Right lobe of liver (tissue), 6 donors: Measurements from ENCODE around the gene HDAC9. TPM values are rescaled to one million over a fixed set of nuclear protein-coding genes. Genes with fewer than 3 reads are reported as not detected.

Source experiments
- ATAC-seq, 4 donors: fragments of 200-7000 bp; cut with Tn5 transposase; one replicate each; pipeline ENCODE4 v1.9.1; 2020; ENCODE audit warnings: mild to moderate bottlenecking in 4 of 4, moderate library complexity in 4 of 4
- DNase-seq, 3 donors: peaks; one replicate each; pipeline ENCODE4 v3.0.0-alpha.2; 2020
- H3K27ac ChIP-seq, 3 donors: fragments of 200-600 bp; one replicate each; pipeline ENCODE4 v1.8.0; 2022
- H3K27me3 ChIP-seq, 2 donors: fragments of 200-600 bp; one replicate each; pipeline ENCODE4 v1.8.0; 2022
- H3K36me3 ChIP-seq, 4 donors: fragments of 200-600 bp; sonication (generic) in 1 of 4; one replicate each; pipeline versions ENCODE4 v1.5.1 to v1.8.0; 2017 to 2022; ENCODE audit warnings: control low read depth in 1 of 4
- H3K4me1 ChIP-seq, 4 donors: fragments of 200-600 bp; sonication (generic) in 1 of 4; one replicate each; pipeline versions ENCODE4 v1.5.1 to v1.8.0; 2017 to 2022; ENCODE audit warnings: control low read depth in 1 of 4
- H3K4me3 ChIP-seq, 3 donors: fragments of 200-600 bp; one replicate each; pipeline ENCODE4 v1.8.0; 2022
- H3K9me3 ChIP-seq, 4 donors: fragments of 200-600 bp; sonication (generic) in 1 of 4; one replicate each; pipeline versions ENCODE4 v1.5.1 to v1.8.0; 2017 to 2022; ENCODE audit warnings: control low read depth in 1 of 4
- POLR2A ChIP-seq: fragments of 450-650 bp; IDR thresholded peaks from one replicate; pipeline ENCODE4 v1.6.1; 2017; ENCODE audit warnings: antibody characterized with exemption, mild to moderate bottlenecking
- WGBS: methylation state at CpG from one replicate; pipeline ENCODE4 v1.1.6; 2018; ENCODE audit warnings: low coverage, low lambda C conversion rate; ENCODE audit not compliant: insufficient coverage; ENCODE audit errors: missing lambda C conversion rate; 5-methylcytosine and 5-hydroxymethylcytosine counted together
- intact Hi-C, 2 donors: fragments of 100-400 bp; cut with DNase I; formaldehyde crosslinking; loops; one replicate each; pipeline versions ENCODE4 v1.11.2 to v1.14.1; 2022
- total RNA-seq, 6 experiments: library from RNA; depleted of rRNA in 2 of 6; stranded (reverse); fragments of >200 nt in 2 of 6; fragmentation: NEBNext Ultra II Directional in 3 of 6; extraction: Animal tissue kit (Norgen Biotek cat#: 25700) in 3 of 6; gene quantifications; one replicate each; pipeline versions ENCODE4 v1.1.0 to v1.2.4, GENCODE V29; 2016 to 2023
- TF ChIP-seq, protein P1 (sequence below), 4 donors: fragments of 200-600 bp in 3 of 4; fragments of 450-650 bp in 1 of 4; IDR thresholded peaks; one replicate each; pipeline versions ENCODE4 v1.5.1 to v1.8.0; 2016 to 2022; ENCODE audit warnings: antibody characterized with exemption in 4 of 4, mild to moderate bottlenecking in 2 of 4
- donor health status: DM: no; HTN: yes; CAD: no.
- donor health status: DM: no; HTN: no; CAD: no.
- donor health status: DM: no; HTN: no; CAD: no.
- donor health status: DM: no; HTN: yes; CAD: no.
- donor health status: DM: no; HTN: yes; CAD: no.

The HDAC9 gene
- total RNA-seq, 6 experiments from 2014 or later, result 1.0 to 4.1 (median 2.5) TPM

DNA sequence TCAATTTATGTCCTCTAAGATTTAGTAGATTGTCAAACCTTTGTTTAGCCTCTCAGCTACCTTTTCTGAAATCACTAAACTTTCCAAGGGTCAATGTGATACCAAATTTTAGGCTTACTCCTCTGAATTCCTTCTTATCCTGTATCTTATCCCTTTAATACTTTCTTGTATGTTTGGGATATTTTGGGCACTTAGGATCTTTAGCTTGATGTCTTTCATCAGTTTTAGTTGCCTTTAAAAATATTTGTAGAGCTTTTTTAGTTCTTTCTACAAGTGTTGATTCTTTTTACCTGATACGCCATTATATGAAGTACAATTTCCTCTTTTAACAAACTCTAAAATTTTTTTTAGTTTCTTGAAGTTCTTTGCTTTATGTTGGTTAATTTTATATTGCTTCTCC is 30.7 kb upstream of the HDAC9 start:
- Histone ChIP-seq H3K27me3 (no peaks in the 10 kb centered on the region), H3K4me3 (no peak overlapping the region), H3K36me3 (no peaks in the 10 kb centered on the region), H3K9me3 (no peaks in the 10 kb centered on the region), H3K4me1 (no peaks in the 10 kb centered on the region), H3K27ac (no peak overlapping the region)
- DNase-seq (no peak), ATAC-seq (no peak)
- intact Hi-C loops, result no loop called here
- TF ChIP-seq, protein P1, sequence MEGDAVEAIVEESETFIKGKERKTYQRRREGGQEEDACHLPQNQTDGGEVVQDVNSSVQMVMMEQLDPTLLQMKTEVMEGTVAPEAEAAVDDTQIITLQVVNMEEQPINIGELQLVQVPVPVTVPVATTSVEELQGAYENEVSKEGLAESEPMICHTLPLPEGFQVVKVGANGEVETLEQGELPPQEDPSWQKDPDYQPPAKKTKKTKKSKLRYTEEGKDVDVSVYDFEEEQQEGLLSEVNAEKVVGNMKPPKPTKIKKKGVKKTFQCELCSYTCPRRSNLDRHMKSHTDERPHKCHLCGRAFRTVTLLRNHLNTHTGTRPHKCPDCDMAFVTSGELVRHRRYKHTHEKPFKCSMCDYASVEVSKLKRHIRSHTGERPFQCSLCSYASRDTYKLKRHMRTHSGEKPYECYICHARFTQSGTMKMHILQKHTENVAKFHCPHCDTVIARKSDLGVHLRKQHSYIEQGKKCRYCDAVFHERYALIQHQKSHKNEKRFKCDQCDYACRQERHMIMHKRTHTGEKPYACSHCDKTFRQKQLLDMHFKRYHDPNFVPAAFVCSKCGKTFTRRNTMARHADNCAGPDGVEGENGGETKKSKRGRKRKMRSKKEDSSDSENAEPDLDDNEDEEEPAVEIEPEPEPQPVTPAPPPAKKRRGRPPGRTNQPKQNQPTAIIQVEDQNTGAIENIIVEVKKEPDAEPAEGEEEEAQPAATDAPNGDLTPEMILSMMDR (IDR thresholded peaks at IDR 0.05), result no peak
- TF ChIP-seq POLR2A, result no peak
- WGBS, result 93% methylated on average over 1 of the region's 1 CpG

GRCh38 chr7:18467011-18467410 is 28.5 kb upstream of the HDAC9 start:
- Histone ChIP-seq H3K36me3 (no peaks in the 10 kb centered on the region), H3K27ac (no peak overlapping the region), H3K27me3 (no peaks in the 10 kb centered on the region), H3K4me1 (no peaks in the 10 kb centered on the region), H3K4me3 (no peak overlapping the region), H3K9me3 (no peaks in the 10 kb centered on the region)
- ATAC-seq (no peak), DNase-seq (no peak)
- intact Hi-C loops, result no loop called here
- WGBS, result 59% methylated on average over 1 of the region's 1 CpG
- TF ChIP-seq, protein P1 (IDR thresholded peaks at IDR 0.05), result no peak
- TF ChIP-seq POLR2A, result no peak

DNA sequence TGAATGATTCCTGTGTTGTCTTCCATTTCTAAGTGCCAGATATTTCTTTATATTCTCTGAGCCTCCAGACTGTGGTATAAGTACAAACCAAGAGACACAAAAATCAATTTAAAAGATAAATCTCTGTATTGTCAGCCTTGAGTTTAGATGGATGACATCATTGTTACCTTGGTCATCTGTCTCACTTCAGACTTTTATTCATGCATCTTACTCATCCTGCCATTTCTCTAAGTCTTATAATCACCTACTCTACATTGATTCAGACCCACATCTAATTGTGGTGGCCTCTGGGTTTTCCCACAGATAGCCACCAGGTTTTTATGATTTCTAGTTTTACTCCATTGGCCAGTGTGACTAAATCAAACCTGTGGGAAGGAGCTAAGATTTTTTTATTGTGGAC is 26.8 kb upstream of the HDAC9 start:
- ATAC-seq (no peak), DNase-seq (no peak)
- intact Hi-C loops, result no loop called here
- no peaks in the 10 kb centered on the region for H3K4me1 ChIP-seq
- H3K36me3 ChIP-seq, result no peaks in the 10 kb centered on the region
- TF ChIP-seq POLR2A, result no peak
- TF ChIP-seq, protein P1 (IDR thresholded peaks at IDR 0.05), result no peak
- no peak overlapping the region for H3K27ac ChIP-seq
- no peaks in the 10 kb centered on the region for H3K27me3 ChIP-seq
- H3K9me3 ChIP-seq, result no peaks in the 10 kb centered on the region
- no peak overlapping the region for H3K4me3 ChIP-seq

- intact Hi-C loops, result no loop called here
- Histone ChIP-seq H3K27me3 (no peaks in the 10 kb centered on the region), H3K9me3 (no peaks in the 10 kb centered on the region), H3K4me1 (no peaks in the 10 kb centered on the region), H3K36me3 (no peaks in the 10 kb centered on the region), H3K27ac (no peak overlapping the region), H3K4me3 (no peak overlapping the region)
- DNase-seq (no peak), ATAC-seq (no peak)
- WGBS, result 33% methylated on average over 1 of the region's 1 CpG
- TF ChIP-seq, protein P1 (IDR thresholded peaks at IDR 0.05), result no peak
- no peak for TF ChIP-seq POLR2A
These were observed 26.2 kb upstream of the HDAC9 start for GRCh38 chr7:18469316-18469715.

GRCh38 chr7:18471476-18472160 is 23.9 kb upstream of the HDAC9 start:
- no peak for TF ChIP-seq POLR2A
- TF ChIP-seq, protein P1 (IDR thresholded peaks at IDR 0.05), result no peak
- DNase-seq (no peak), ATAC-seq (no peak)
- Histone ChIP-seq H3K9me3 (no peaks in the 10 kb centered on the region), H3K4me1 (no peaks in the 10 kb centered on the region), H3K4me3 (no peak overlapping the region), H3K27ac (no peak overlapping the region), H3K36me3 (no peaks in the 10 kb centered on the region), H3K27me3 (no peaks in the 10 kb centered on the region)
- intact Hi-C loops, result no loop called here
